ENCODE measurements around the gene ANKRD36C.
"Not testable (repeated sequence)": the region's sequence is repeated elsewhere in the genome, so short reads cannot be mapped to it uniquely, and the experiment has no call there.

Gene ANKRD36C

DNA sequence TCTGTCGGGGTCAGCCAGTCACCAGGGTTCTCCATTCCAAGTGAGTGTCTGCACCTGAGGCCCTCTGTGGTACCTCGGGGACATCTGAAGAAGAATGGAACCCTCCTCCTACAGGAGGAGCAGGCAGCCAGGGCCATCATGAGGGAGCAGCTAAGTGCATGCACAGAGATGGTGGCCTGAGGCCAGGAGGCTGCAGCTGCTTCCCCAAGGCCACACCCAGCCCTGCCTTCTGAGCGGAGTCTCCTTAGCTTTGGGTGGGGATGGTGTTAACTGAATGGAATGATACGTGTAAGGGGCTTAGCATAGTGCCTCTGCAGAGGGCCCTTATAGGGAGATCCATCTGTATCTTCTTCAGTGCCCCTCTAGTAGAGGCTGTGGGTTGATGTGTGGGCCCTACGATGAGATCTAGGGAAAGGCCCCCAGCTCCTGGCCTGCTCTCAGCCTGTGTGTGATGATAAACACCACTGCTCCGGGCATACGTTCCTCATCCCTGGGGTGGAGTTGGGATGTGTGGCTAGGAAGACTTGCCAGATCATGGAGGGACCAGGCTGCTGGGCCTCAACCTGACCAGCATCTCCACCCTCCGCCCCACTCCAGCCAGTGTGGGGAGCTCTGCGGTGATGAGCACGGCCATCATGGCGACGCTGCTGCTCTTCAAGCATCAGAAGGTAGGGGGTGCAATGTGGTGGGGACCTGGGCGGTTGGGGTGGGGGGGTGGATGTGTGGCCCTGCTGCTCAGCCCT lies 192.3 kb downstream of the ANKRD36C start:
- DNase-seq (ENCODE audit: low spot score) = not testable (repeated sequence)

DNA sequence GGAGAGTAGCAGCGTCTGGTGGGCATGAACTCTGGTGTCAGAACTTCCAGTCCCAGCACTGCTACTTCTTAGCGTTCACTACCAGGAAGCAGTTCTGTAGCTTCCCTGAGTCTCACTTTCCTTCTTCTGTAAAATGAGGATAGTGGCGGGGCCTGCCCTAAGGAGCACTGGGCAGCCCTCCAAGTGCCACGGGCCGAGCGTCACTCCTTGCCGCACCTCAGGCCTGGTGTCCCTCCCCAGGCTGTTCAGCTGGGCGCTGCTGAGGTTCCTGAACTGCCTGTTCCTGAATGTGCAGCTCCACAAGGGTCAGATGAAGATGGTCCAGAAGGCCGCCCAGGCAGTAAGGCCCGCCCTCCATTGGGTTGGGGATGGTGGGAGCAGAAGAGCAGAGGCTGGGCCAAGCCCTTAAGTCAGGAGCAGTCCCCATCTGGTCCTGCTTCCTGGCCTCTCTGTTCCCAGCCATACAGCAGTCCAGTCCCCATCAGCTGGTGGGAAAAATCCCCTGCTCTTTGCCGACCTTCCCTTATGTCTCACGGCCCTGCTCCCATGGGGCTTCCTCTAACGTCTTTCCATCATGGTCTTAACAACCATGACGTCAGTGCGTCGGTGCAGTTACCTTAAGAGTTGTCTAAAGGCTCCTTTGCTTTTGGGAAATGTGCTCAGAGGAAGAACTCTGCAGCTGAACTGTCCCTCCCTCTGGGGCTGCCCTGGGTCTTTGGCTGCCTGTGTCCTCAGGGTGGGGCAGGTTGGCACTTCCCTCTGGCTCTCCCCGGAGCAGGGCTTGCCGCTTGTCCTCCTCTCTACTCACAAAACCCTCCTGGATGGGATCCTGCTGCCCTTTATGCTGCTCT lies 195.2 kb downstream of the ANKRD36C start:
- DNase-seq (ENCODE audit: low spot score) = not testable (repeated sequence)

DNA sequence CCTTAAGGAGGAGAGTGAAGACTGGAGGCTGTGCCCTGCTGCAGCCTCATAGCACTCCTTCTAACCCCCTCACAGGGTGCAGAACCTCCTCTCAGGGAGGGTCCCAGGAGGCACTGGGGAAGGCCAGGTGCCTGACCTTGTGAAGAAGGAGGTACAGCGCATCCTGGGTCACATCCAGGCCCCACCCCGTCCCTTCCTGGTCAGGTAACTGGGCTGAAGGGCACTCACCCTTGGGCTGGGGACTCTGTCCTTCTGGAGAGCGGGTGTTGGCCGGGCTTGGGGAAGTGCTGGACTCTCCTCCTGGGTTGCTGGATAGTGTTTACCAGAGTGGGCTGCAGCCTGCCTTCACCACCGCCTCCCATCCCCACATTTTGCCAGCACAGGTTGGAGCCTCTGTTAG lies 197.7 kb downstream of the ANKRD36C start:
- not testable (repeated sequence) for DNase-seq (ENCODE audit: low spot score)

DNA sequence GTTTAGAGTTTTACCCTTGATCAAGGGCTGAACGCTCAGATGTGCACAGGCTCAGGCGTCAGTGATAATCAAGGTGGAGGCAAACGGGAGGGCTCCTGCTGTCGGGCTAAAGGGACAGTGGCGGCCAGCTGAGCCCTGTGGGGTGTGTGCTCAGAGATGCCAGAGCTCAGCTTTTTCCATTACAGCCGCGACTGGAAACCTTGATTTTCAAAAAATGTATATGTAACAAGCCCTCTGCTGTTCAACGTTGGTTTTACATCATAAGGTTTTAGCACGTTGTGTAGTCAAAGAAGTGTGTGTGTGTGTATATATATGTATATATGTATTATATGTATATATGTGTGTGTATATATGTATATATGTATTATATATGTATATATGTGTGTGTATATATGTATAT lies 201.4 kb downstream of the ANKRD36C start:
- not testable (repeated sequence) for DNase-seq (ENCODE audit: low spot score)

DNA sequence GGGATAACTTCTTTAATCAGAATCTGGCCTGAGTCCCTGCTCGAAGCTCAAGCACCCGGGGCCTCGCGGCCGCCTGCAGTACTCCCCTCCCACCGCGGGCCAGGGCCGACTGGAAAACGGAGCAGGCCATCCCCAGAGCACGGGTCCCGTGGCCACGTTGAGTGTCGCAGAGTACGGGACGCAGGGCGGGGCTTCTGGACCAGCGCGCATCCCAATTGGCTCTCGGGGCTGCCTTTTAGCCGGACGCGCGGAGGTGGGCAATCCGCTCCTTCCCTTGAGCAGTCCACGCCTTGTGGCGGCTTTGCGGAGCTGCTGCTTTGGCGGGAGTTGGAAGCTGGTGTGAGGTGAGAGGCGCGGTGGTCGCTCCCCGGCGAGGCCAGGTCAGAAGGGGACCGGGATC lies 202.2 kb downstream of the ANKRD36C start:
- DNase-seq (ENCODE audit: low spot score) = not testable (repeated sequence)

DNA sequence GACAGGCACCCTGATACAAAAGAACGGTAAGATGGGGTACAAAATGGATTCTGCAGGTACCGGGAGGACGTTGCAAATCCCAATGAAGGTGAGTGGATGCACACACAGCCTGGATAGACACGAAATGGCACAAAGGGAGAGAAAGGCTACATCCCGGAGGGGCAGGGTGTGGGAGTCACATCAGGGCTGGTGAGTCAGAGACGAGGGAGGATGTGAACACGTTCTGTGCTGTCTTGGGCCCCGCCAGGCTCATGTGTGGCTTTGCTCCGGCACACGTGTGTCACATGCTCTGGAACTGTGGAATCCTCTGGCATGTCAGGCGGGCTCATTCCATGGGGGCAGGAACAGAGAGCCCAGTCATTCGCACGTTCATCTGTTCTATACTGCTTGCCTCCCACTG lies 203.0 kb downstream of the ANKRD36C start:
- DNase-seq (ENCODE audit: low spot score) = not testable (repeated sequence)

All from hepatic stellate cell (primary cell).